GM10266 (cell line): ENCODE data around the gene CCDC40.
A peak's percentile ranks its signal among the peaks of the same experiment; 100 is the strongest.

Source experiments
- DNase-seq: peaks from one replicate; pipeline ENCODE4 v3.0.0; 2012; ENCODE audit errors: extremely low spot score
- TF ChIP-seq, protein P1 (sequence below): IDR thresholded peaks from 2 replicates; pipeline ENCODE4 v1.5.1; 2012; ENCODE audit warnings: mild to moderate bottlenecking, low read depth; ENCODE audit not compliant: control insufficient read depth, insufficient read depth; ENCODE audit errors: missing control alignments

CCDC40 gene

DNA sequence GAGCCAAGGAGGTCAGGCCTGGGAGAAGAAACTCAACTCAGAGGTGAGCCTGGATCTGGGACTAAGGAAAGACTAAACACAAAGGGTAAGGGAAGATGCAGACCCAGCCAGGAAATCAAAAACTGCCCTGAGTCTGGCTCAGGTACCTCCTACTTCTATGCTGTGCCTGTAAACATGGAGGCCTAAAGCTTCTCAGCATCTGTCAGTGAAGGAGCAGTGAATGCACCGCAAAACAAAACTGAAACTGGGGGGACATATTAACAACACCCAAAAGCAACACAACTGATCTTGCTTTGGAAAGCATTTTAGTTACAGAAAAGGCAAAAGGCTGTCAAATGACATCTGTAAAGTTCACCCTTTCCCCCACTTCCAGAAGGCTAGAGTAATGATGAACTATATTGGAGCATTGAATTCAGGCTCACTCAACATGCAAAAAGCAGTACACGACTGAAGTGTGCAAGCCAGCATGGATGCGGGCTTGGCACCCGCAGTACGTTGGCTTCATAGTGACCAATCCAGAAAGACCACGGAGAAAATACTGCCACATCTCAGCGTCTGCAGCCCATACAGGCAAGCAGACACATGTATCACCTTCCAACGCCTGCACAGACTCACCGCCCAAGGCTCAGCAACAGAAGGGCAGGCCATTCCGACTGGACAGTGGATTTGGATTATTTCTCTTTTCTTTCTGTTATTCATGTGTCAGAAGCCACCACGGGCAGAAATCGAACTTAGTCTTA is 4.6 kb upstream of the CCDC40 start:
- DNase-seq, result no peak
- TF ChIP-seq, protein P1, sequence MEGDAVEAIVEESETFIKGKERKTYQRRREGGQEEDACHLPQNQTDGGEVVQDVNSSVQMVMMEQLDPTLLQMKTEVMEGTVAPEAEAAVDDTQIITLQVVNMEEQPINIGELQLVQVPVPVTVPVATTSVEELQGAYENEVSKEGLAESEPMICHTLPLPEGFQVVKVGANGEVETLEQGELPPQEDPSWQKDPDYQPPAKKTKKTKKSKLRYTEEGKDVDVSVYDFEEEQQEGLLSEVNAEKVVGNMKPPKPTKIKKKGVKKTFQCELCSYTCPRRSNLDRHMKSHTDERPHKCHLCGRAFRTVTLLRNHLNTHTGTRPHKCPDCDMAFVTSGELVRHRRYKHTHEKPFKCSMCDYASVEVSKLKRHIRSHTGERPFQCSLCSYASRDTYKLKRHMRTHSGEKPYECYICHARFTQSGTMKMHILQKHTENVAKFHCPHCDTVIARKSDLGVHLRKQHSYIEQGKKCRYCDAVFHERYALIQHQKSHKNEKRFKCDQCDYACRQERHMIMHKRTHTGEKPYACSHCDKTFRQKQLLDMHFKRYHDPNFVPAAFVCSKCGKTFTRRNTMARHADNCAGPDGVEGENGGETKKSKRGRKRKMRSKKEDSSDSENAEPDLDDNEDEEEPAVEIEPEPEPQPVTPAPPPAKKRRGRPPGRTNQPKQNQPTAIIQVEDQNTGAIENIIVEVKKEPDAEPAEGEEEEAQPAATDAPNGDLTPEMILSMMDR, result no peak

DNA sequence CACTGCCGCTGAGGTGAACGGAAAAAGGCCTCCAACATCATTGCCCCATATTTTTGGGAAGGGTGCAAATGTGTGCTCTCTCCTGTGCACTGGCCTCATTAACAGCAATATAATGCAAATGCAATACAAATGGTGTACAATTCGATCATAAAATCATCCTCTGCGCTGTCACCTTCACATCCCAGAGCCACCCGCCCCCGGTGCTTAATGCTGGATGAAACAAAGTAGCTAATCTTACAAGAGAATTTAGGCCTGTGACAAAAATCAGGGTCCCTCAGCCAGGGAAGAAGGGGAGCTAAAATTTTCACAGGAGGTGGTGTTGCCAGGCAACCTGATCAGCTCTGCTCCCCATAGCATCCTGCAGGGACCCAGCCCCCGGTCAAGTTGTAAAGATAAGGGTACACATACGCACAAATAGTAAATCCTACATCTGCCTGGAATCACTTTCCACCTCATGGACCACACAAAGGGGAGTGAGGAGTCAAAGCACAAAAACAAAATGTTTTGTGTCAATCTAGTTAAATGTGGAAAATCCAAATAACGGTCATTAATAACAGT is 3.7 kb upstream of the CCDC40 start:
- DNase-seq, result no peak

DNA sequence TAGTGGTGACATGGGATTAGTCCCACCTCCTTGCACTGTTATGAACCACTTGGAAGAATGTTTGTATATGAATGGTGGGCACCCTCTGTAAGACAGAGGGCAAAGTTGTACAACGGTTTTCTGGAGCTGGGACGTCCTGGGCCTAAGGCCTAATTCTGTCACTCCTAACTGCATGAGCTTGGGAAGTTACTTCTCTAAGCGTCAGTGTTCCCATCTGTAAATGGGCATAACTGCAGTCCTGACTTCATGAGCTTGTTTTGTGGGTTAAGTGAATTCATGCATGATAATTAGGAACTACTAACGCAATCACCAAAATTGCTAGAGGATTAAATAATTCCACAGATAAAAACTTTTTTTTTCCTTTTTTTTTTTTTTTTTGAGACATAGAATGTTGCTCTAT is 2.6 kb upstream of the CCDC40 start:
- DNase-seq, result no peak
- TF ChIP-seq, protein P1, result no peak

More for the DNA sequence above, 3.7 kb upstream of the CCDC40 start:
- TF ChIP-seq, protein P1, result no peak

DNA sequence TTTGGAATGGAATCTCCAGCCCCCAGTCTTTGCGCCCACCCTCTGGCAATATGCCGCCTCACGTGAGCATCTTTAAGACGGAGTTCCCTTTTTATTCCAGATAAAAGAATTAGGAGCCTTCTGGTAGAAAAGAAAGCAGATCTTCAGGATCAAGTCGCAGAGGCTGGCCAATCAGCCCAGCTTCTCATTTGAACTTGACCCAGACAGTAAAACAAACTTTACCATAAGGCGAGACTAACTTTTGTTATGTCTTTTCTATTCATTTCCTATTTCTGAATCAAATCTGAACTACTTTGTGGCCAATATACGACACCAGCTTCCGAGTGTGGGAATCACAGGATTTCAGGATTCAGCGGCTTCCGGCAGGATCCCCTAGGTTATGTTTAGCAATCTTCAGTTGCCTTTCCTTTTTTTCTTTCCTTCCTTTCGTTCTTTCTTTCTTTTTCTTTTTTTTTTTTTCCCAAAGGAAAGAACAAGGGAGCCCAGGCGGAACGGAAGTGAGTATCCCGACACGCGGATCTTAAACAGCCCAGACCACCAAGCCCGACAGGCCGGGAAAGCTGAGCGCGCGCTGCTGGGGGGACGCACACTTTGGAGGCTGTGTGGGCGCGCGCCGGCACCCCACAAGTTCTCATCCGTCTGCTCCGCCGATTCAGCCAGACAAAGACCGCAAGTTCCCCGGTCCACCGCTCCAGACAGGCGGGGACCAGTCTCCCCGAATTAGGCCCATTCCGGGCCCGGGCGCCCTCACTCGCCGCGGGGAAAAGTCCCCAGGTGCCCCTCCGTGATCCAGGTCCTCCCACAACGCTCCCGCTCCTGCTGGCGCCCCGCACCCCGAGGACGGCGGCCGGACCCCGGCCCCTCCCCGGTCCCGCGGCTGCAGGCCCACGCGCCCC is 1.4 kb upstream of the CCDC40 start:
- DNase-seq, result peak; percentile 61
- TF ChIP-seq, protein P1, result no peak

DNA sequence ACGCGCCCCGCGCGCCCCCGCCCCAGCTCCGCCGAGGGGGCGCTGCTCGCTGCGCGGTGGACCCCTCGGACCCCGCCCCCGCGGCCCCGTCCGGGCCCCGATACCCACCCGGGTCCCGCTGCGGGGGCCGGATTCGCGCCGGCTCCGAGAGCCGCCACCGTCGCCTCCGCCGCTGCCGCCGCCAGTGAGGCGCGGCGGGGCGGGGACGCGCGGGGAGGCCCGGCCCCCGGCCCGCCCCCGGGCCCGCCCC is 830 bp upstream of the CCDC40 start, which contains the start of gene TBC1D16:
Gene TBC1D16, minus strand, starts transcription at position 186 of the 250 bp plus-strand sequence. CDS start 22,325 bp downstream, outside the sequence.
- TF ChIP-seq, protein P1, result no peak
- peak; percentile 95 for DNase-seq

DNA sequence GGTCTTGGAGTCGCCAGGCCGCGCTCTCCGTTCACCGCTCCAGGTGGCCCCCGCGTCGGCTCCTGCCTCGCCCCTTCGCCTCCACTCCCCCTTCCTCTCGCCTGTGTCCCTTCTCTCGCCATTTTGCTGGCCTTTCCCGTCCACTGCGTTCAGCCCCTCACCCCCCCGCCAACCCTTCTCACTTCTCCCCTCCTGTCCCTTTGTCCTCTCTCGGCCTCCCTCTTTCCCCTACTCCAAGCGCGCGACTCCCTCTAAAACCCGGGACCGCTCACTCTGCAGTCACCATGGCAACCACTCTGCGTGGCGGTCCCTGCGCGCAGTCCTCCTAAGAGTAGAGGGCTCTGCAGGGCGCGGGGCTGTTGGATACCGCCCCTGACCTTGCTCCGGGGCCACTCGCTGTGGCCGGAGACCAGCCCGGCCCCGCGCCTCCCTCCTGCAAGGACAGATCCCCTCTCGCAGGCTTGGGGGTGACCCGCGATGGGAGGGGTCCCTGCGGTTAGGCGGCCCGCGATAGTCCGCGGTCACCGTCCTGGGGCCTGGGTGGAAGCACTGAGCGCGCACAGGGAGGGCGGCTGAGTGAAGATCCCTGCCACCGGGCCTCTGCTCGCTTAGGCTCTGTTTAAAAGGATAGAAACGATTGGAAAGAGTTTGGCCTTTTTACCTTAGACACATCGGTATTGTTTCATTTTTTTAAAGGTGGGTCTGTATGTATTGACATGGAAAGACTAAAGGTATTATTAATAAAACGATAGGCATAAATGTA is 454 bp downstream of the CCDC40 start:
- DNase-seq, result no peak
- TF ChIP-seq, protein P1, result no peak
